ENCODE results near the gene GPD1. TPM values are rescaled to one million over a fixed set of nuclear protein-coding genes. Genes with fewer than 3 reads are reported as not detected.

GPD1 gene
- total RNA-seq, 4 donors from 2014 or later, result 1,589 to 4,641 (median 3,196) TPM

GRCh38 chr12:50090391-50090790, 13.4 kb upstream of the GPD1 start:
- TF ChIP-seq, protein P1, sequence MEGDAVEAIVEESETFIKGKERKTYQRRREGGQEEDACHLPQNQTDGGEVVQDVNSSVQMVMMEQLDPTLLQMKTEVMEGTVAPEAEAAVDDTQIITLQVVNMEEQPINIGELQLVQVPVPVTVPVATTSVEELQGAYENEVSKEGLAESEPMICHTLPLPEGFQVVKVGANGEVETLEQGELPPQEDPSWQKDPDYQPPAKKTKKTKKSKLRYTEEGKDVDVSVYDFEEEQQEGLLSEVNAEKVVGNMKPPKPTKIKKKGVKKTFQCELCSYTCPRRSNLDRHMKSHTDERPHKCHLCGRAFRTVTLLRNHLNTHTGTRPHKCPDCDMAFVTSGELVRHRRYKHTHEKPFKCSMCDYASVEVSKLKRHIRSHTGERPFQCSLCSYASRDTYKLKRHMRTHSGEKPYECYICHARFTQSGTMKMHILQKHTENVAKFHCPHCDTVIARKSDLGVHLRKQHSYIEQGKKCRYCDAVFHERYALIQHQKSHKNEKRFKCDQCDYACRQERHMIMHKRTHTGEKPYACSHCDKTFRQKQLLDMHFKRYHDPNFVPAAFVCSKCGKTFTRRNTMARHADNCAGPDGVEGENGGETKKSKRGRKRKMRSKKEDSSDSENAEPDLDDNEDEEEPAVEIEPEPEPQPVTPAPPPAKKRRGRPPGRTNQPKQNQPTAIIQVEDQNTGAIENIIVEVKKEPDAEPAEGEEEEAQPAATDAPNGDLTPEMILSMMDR (IDR thresholded peaks at IDR 0.05; ENCODE audit: low read depth), result no peak

GRCh38 chr12:50097952-50098351, 5.9 kb upstream of the GPD1 start:
- TF ChIP-seq, protein P1 (IDR thresholded peaks at IDR 0.05; ENCODE audit: low read depth), result no peak

GRCh38 chr12:50099302-50100008, 4.4 kb upstream of the GPD1 start:
- TF ChIP-seq, protein P1 (IDR thresholded peaks at IDR 0.05; ENCODE audit: low read depth), result no peak

GRCh38 chr12:50100561-50100960, 3.2 kb upstream of the GPD1 start:
- TF ChIP-seq, protein P1 (IDR thresholded peaks at IDR 0.05; ENCODE audit: low read depth), result no peak

- TF ChIP-seq, protein P1 (IDR thresholded peaks at IDR 0.05; ENCODE audit: low read depth), result no peak
These were observed 2.1 kb upstream of the GPD1 start for GRCh38 chr12:50101663-50102062.

GRCh38 chr12:50102131-50102531, 1.7 kb upstream of the GPD1 start:
- TF ChIP-seq, protein P1 (IDR thresholded peaks at IDR 0.05; ENCODE audit: low read depth), result no peak

DNA sequence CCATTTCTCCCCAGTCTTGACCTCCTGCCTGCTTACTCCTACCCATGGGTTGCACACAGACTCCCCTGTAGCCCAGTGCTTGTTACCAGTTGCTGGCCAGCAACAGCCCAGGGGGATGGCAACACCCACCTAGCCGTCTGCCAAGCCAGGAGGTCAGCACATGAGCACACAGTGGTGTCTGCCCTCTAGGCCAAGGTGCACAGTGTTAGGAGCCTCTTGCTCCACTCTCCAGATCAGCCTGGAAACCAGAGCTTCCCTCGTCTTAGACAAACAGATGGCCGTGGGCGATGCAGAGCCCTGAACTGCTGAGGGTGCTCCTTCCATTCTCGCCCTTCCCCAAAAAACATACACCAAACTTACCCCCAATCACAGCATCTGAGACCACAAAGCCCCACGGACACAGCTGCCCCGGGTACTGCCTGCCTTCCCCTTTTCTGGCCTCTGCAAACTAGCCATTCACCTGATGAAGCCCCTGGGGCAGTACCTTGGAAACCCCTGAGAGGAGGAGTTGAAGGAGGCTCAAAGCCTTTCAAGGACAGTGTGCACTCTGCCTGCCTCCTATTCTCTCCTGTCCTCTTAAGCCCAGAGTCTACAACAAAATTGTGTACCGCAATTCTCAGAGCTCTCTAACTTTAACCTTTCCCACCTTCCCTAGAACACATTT, 1.0 kb upstream of the GPD1 start:
- TF ChIP-seq, protein P1 (IDR thresholded peaks at IDR 0.05; ENCODE audit: low read depth), result no peak
